Right hindlimb (tissue), 1 donor: ENCODE measurements around the gene RNF181.
A peak's percentile ranks its signal among the peaks of the same experiment; 100 is the strongest.
"Not testable (repeated sequence)": the region's sequence is repeated elsewhere in the genome, so short reads cannot be mapped to it uniquely, and the experiment has no call there.

Experiments
- DNase-seq: peaks from one replicate; pipeline ENCODE4 v3.0.0-alpha.2; 2018

The RNF181 gene

DNA sequence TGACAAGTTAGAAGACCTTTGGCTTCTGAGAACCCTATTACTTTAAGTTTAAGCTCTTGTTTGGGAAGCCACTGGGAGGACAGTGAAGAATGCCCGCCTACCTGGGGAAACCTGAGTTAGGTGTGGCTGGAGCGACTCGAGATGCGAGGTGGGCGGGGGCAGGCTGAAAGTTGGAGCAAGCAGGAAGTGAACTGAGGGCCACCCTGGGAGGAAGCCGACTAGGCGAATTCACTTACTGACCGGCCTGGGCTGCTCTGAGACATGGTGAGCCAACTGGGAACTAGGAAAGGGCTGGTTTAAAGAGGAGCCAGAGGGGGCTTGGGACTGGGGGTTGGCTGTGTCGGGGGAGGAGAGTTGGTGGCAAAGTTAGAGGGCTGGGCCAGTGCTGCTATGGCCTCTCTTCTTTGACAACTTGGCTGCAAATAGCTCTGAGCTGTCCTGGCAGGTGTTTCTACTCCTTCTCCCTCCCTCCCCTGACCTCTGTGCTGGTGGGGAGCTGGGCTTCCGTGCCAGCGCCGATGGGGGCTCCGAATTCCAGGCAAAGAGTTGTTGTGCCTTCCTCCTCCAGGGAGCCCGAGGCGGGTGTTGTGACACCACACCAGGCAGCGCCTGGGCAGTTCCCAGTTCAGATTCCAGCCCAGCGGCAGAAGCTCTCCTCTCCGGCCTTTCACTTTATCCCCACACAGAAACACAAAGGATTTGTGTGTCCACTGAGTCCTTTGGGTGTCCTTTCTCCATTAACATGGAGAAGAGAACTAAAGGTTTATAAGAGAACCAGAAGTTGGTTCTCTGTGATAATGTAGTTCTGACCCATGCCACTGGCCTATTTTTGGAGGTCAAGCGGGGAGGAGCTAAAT lies 17.9 kb upstream of the RNF181 start, which contains the start of gene VAMP8:
VAMP8 (plus strand) TSS at position 201 of the 857 bp plus-strand sequence; CDS start at position 262, 61 bp downstream.
- DNase-seq: peak; percentile 38

DNA sequence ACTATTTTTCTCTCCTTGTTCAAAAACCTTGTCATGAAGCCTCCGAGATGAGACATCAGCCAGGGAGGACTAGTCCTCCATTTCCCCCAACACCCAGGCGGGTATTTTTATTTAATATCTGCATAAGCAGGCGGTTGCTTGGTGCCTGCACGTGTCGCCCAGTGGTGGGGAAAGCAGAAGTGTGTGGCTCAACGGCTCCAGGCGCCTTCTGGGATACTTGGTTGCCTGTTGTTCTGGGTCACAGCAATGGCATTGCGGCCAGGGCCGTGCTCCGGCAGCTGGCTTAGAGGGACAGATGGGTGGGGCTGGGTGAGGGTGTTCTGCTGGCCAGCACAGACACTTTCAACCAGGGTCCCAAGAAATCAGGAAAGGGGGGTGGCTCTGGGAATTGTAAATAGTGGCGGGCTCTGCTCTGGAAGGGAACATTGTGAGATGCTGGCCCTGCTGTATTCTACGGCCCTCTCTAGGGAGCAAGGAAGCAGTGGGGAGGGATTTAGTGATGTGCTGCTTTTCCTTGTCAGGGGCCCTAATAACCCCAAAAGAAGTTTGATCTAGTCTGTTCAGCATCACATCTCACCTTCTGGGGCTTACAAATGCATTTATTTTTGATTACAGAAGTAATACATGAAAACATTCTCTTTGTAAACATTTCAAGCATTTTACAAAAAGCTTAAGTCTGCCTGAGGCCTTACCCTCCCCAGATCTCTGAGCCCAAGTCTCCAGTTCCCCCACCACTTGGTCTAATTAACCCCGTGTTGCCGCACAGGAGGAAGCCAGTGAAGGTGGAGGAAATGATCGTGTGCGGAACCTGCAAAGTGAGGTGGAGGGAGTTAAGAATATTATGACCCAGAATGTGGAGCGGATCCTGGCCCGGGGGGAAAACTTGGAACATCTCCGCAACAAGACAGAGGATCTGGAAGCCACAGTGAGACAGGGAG lies 17.0 kb upstream of the RNF181 start:
- no peak for DNase-seq

DNA sequence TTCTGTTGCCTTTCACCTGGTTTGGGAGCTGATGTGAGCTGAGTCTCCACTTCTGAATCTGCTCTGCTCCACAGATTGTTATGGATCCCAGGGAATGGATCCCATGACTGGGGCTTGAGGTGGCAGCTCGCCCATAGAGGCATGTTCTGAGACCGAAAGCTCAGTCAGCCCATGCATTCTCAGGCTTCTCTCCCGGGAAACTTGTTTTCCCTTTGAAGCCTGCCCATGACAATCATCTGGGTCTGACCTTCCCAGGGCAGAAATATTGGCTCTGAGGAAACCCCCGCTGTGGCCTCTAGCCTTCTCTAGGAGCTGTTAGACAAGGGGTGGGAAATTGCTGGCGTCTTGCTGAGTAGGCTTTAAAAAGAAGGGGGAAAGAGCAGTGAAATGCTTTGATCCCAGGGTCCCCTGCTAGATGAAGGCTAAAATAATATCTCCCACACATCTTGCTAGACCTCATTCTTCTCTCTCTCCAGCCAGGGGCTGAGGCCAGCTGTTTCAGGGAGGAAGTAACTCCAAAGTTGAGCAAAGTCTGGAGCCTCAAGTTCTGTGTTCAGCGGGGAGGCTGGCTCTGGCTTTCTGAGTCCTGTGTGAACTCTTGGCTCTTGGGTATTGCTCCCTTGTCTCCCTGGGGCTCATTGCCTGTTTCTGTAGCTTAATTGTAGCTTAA lies 16.1 kb upstream of the RNF181 start:
- no peak for DNase-seq

DNA sequence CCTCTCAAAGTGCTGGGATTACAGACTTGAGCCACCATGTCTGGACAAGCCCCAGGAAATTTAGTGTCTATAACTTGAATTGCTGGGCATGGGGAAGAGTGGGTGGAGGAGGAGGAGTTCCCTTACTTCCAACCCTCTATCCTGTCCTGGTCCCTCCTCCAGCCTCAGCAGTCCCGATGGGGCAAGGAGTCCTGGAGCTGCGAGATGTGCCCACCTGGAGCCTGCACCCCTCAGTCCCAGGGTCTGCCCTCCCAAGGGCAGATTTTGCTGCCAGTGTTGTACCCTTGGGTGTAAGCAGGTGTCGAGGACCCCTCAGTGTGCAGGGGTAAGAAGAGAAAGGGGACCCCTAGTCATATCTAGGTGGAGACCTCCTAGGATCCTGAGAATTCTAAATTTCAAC lies 15.3 kb upstream of the RNF181 start:
- DNase-seq: no peak

DNA sequence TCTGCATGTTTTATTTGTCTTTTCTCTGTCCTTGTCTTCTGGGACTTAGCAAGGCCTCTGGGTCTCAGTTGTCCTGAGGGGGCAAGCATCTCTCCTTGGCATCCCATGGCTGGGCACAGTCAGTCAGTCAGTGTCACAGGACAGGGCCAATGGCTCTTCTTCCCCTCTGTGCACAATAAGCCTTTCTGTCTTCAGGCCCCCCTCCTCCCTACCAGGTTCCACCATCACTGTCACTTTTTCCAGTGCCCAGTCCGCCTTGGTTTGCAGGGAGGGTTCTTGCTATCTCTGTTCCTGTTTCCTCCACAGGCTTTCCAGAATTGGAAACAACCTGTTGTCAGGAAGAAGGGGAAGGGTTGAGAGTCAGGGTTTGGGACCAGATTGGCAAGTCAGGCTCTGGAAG lies 13.1 kb upstream of the RNF181 start:
- no peak for DNase-seq

DNA sequence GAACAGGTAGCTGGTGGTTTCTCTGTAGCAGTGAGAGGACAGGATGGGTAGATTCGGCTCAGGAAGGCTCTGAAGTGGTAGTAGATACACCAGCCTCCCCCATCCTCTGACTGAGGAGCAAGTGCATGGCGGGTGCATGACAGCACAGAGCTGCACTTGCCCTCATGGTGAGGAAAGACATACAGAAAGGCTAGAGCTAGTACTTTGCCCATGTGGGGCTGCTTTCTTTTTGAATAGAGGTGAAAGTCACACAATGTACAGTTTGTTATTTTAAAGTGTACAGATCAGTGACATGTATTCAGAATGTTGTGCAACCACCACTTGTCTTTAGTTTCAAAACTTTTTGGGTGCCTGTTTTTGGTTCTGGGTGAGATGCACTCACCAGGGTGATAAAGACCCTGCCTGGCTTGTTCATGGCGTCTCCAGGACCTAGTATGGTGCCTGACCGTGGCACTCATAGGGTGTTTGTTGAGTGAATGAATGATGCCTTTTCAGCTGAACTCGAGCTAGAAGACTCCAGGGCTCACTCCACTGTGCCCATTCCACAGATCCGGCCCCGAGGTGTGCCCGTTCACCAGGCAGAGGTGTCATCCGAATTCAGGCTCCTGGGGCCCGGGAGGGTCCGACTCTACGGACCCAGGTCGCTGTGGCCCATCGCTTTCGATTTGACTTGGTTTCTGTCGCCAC lies 11.7 kb upstream of the RNF181 start:
- DNase-seq: no peak

DNA sequence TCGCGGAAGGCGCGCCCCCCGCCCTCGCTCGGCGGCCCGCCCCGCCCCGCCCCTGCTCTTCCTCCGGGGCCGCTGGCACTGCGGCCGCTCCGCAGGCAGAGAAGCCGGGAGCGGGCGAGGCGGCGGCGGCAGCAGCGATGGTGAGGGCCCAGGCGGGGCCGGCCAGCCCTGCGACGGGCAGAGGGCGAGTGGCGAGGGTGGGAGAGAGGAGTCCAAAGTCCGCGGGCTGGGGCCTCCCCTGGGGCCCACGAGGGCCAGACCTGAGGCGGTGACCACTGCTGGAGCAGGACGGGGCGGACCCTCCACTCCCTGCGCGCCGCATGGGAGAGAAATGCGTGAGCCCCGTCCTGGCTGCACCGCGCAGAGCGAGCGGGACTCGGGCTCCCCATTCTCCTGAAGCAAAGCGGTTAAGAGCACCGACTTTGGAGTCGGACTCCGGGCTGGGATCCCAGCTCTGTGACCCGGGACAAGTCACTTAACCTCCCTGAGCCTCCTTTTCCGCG lies 11.1 kb upstream of the RNF181 start, which contains the start of gene VAMP5:
VAMP5 (plus strand) TSS at position 78 of the 503 bp plus-strand sequence; CDS start at position 138, 60 bp downstream.
- no peak for DNase-seq

DNA sequence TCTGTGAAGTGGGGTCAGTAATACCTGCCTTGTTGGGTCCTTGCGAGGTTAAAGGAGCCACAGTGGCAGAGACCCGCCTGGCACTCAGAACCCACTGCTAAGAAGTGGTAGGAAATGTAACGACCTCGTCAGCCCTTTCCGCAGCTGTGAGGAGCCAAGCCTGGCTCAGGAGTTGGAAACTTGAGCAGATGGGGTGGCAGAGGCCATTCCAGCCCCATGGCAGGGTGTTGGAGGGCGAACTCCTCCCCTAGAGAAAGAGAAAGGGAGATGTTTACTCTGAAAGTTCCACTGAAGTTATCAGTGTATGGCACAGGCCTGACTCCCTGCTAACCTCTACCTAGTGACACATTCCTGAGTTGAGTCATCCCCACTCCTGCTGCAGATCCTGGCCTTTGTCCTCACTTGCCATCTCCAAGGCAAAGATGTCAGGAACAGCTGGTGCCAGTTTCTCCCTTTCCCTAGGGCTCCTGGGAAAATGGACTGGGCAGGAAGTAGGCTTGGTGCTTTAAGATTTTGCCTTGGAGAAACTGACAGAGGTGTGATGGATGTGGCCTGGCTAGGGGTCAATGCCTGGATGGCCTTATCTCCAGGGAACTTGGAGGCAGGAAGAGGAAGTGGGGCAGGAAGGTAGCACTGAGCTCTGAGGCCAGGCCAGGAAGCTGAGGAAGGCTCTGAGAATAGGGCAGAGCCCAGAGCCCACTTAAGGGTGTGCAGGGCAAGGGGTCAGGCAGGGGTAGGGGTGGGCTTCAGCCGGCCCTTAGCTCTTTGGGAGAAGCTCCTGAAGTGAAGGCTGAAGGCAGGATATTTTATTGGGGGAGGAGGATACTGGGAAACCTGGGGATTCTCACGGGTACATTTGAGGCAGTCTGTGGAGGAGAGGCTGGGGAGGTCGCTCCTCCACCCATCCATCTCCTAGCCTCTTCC lies 10.4 kb upstream of the RNF181 start:
- no peak for DNase-seq

DNA sequence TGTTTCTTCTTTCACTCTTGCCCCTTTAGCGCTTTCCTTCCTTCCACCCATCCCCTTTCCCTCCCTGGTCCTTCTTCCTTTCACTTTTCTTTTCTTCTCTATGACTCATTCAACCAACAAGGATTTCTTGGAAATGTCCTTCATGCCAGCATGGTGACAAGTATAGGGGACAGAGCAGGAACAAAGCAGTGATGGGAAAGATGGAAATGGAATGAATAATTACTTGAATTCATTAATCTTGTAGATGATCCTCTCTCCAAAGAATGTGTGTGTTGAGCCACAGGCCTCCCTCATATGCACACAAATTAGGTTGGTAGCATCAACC lies 9.8 kb upstream of the RNF181 start:
- DNase-seq: no peak

DNA sequence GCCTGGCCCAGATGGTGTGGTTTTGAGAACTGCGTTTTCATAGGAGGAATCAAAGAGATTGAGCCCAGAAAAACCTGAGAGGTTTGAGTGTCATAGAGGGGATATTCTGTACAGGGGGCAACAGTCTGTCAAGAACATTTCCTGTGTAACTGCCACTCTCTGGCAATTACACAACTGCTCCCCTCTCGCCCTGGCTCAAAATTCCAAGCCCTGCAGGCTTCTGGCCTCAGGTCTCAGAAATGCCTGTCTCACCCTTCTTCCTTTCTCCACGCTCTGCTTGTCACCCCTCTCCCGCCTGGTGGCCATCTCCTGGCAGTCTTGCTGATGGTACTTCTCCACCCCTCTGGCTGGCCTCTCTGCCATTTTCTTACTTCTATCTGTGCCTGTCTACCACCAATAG lies 7.3 kb upstream of the RNF181 start:
- no peak for DNase-seq

DNA sequence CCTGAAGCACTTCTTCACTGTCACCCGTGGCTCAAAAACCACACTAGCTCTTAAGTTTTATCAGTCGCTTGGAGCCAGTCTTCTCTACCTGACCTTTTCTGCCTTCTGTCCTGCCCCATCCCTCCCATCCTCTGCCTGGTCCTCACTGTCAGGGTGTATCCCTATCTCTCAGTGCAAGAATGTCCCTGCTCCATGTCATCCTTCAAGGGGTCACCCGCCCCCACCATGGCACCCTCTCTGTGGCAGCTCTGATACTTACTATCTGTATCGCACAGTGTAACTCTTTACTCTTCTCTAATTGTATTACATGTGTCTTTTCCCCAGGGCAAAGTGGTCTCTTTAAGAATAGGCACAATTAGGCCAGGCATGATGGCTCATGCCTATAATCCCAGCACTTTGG lies 6.9 kb upstream of the RNF181 start:
- no peak for DNase-seq

DNA sequence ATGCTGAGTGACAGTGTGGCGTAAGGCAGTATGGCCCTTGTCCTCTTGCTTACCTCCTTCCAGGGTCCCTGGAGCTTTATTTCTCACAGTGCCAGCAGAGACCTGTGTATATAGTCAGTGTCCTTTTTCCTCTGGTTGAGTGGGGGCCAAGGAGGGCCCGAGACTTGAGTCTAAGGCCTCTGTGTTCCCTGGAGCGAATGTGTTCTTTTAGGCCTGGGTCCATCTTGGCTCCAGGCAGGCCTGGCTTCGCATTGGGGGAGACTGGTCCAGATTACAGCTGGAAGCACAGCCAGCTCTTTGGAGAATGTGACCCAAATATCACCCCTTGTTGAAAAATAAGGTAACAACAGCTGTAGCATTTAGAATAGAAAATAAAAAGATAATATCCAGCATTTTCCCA lies 6.4 kb upstream of the RNF181 start:
- DNase-seq: no peak

DNA sequence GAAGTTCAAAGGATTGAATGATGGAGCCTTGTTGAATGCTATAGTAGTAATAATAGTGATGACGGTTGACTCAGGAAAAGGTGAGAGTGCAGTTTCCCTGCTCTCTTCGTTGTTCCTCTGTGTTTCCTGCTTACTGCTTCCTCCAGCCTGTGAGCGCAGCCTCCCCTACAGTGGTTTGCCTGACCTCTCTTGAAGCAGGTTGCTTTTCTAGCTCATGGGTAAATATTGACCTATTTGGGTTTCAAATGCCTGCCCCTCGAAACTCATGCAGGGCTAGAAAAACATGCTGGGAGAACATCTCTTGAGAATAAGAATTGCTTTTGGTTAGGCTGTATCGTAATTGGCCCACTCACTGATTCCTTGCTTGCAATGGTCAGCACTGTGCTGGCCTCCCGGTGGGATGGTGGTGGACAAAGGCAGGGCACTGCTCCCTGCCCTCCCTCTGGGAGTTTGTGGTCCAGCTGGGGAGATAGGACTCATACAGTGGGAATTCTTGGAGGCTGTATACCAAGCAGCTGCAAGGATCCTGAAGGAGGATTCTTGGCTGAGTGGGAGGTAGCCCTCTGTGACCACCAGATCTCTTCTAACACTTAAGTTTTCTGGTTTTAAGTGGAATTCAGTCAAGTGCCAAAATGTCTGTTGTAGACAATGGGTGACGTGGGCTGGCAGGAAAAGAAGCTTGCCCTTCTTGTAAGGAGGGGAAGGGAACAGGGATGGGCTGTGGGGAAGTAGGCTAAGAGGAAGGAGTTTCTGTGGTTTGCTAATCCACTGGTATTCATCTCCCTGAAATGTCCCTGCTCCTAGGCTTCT lies 5.4 kb upstream of the RNF181 start:
- DNase-seq: no peak

DNA sequence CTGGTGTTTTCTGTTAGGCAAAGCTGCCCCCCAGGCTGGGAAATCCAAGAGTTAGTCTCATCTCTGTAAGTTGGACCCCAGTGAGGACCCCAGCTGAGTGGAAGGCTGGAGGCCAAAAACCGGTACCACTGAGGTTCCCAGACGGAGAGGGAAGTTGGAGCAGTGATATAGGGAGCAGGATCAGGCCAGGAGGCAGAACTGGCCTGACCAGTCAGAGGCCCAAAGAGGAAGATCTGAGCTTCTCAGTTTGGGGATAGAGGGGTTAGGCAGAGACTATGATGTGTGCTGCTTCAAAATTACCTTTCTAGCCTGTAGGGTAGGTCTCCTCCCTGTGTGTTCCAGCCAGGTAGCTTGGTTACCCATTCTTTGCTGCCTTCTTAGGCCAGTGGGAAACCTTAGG lies 4.6 kb upstream of the RNF181 start:
- no peak for DNase-seq

DNA sequence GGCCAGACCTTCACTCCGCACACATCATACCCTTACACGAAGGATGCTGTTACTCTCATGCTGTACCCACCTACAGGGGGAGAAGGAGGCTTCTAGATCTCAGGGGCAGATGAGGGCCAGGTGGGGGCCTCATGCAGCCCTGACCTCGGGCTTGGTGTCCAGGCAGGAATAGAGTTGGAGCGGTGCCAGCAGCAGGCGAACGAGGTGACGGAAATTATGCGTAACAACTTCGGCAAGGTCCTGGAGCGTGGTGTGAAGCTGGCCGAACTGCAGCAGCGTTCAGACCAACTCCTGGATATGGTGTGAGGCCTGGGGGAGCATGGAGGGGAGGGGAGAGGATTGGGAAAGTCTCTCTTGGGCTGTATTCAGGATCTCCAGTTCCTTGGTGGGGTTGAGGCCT lies 4.0 kb upstream of the RNF181 start:
- DNase-seq: no peak

DNA sequence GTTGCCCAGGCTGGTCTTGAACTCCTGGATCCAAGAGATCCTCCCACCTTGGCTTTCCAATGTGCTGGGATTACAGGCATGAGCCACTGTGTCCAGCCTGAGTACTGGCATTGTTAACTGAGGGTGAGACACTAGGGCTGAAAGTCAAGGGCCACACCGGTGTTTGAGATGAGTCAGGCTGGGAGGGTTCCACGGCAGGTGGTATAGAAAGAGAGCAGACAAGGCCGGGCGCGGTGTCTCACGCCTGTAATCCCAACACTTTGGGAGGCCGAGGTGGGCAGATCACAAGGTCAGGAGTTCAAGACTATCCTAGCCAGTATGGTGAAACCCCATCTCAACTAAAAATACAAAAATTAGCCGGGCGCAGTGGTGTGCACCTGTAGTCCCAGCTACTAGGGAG lies 3.2 kb upstream of the RNF181 start:
- DNase-seq: not testable (repeated sequence)

DNA sequence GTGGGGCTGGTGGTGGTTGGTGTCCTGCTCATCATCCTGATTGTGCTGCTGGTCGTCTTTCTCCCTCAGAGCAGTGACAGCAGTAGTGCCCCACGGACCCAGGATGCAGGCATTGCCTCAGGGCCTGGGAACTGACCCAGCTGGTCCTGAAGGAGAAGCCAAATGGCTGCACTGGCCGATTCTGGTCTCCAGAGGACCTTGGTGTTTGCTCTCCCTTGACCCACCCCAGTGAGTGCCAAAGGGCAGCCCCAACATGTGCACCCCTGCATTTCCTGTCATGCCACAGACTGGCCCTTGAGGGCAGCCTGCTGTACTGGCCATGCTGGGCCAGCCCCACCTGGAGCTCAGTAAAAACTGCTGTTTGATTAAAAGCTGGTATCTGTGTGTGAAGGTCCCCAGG lies 2.5 kb upstream of the RNF181 start:
- no peak for DNase-seq

DNA sequence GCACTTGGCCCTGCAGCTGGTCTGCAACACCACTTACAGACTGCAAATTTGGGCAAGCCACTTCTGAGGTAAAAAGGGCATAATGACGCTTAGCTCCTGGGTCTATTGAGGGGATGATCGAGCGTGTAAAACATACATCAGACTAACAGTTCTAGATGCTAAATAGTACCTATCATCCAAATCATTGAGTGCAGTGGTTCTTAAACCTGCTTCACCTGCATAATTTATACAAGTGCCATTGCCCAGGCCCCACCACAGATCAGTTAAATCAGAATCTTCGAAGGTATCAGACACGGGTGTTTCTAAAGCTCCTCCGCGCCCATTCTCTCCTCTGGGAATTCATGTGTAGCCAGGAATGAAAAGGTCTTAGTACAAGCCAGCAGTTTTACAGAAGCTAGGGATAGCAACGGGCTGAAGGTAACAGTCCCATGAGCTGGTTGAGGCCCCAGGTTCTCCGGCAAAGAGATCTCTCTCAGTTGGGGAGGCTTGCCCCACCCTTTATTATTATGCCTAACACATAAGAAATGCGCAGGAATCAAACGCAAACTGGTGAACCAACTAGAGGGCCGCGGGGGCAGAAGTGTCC lies 737 bp upstream of the RNF181 start:
- DNase-seq: no peak

DNA sequence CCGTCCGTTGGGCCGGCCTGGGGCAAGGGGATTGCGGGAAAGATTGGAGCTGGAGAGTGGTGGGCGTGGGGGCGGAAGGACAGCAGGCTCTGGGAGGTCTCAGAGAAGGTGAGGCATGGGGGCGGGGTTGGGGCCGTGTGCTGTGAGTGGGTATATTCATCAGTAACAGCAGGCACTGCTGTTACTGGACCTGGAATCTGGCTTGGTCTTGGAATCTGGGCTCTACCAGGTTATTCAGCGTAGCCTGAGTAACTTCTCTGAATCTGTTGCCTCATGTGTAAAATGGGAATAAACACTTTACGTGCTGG lies 435 bp downstream of the RNF181 start:
- no peak for DNase-seq

DNA sequence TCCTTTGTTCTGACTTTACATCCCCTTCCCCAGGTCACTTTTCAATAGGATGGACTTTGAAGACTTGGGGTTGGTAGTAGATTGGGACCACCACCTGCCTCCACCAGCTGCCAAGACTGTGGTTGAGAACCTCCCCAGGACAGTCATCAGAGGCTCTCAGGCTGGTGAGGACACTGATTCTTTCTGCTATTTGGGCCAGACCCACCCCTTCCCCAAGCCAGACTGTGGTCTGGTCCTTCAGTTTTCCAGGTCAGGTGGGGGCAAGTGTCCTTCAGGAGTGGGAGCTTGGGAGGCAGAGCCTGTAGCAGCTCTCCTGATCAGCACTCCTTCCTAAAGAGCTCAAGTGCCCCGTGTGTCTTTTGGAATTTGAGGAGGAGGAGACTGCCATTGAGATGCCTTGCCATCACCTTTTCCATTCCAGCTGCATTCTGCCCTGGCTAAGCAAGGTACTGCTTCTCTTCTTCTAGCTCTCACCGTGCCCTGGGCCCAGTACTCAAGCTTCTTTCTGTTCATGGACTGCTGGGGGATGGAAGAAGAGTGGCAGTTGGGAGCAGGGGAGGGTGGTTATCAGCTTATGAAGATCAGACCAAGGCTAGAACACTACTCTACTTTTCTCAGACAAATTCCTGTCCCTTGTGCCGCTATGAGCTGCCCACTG lies 1.1 kb downstream of the RNF181 start:
- no peak for DNase-seq
